Coronary artery (tissue), 2 donors: ENCODE results near the gene VRK1.

ENCODE experiments used
- DNase-seq: peaks from one replicate; pipeline ENCODE4 v3.0.0-alpha.2; 2017; ENCODE audit warnings: low spot score
- H3K27ac ChIP-seq, 2 donors: fragments of 200-600 bp; sonication (generic); one replicate each; pipeline ENCODE4 v1.5.1; 2016 to 2019
- H3K4me3 ChIP-seq: fragments of 200-600 bp; sonication (generic); 2 replicates; pipeline ENCODE4 v1.5.1; 2016; ENCODE audit warnings: mild to moderate bottlenecking, moderate library complexity
- CTCF ChIP-seq: fragments of 200-600 bp; sonication (generic); IDR thresholded peaks from one replicate; pipeline ENCODE4 v1.5.1; 2019; ENCODE audit warnings: antibody characterized with exemption

VRK1 gene

DNA sequence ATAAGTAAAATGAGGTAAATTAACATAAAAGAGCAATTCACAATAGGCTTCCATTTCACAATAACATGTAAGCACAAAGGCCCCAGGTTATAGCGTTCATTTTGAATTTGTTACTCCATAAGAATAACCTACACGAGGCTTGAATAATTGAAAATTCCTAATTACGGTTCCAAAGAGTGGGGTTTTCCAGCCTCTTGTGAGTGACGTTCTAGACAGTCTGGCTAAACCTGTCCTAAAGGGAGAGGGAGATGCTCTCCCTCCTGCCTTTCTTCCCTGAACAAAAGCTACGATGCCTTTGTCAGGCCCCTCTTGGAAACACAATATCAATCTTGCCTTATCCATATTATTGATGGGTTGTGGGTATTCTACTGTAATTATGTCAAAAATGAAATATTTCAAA is 24.3 kb upstream of the VRK1 start:
- H3K4me3 ChIP-seq, result no peak overlapping the region
- TF ChIP-seq CTCF, result no peak
- no peak for DNase-seq
- H3K27ac ChIP-seq, result no peak overlapping the region

DNA sequence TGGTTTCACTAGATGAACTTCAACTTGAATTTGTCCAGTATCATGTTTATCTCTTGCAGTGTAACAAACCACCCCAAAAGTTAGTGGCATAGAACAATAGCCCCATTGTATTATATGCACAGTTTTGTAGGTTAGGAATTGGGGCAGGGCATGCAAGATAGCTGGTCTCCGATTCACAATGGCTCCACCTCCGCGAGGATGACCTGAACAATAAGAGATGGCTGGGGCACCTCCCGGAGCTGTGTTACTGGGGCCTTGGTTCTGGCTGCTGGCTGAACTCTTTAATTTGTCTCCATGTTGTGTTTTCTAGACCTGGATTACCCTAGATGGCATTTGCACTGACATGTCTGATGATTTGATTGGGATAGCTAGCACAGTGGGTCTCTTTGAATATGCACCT is 20.4 kb upstream of the VRK1 start:
- no peak overlapping the region for H3K4me3 ChIP-seq
- DNase-seq, result no peak

GRCh38 chr14:96780500-96780899 is 16.7 kb upstream of the VRK1 start:
- DNase-seq, result no peak
- TF ChIP-seq CTCF, result no peak
- Histone ChIP-seq H3K27ac (no peak overlapping the region), H3K4me3 (no peak overlapping the region)

More for the DNA sequence above, 20.4 kb upstream of the VRK1 start:
- no peak for TF ChIP-seq CTCF
- no peak overlapping the region for H3K27ac ChIP-seq

DNA sequence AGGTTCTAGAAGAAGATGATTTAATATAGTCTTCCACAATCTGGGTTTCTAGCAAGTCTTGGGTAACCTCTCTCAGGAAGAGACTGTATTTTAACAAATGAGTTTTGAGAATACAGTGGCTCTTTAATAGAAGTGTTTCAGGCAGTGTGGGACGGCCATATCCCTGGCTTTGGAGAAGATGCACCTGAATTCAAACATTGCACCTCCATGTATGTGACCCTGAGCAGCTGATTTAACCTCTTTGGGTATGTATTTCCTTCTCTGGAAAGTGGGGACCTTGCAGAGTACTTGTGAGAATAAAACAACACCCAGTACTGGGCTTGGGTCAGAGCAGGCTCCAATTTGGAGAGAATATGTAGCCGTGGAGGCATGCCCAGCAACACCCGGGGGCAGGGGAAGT is 15.8 kb upstream of the VRK1 start:
- Histone ChIP-seq H3K4me3 (no peak overlapping the region), H3K27ac (no peak overlapping the region)
- no peak for DNase-seq
- no peak for TF ChIP-seq CTCF

GRCh38 chr14:96782436-96782835 is 14.7 kb upstream of the VRK1 start:
- no peak for DNase-seq
- Histone ChIP-seq H3K4me3 (no peak overlapping the region), H3K27ac (no peak overlapping the region)
- no peak for TF ChIP-seq CTCF

- no peak for TF ChIP-seq CTCF
- Histone ChIP-seq H3K4me3 (no peak overlapping the region), H3K27ac (no peak overlapping the region)
- no peak for DNase-seq
These were observed 13.9 kb upstream of the VRK1 start for GRCh38 chr14:96783043-96783914.

DNA sequence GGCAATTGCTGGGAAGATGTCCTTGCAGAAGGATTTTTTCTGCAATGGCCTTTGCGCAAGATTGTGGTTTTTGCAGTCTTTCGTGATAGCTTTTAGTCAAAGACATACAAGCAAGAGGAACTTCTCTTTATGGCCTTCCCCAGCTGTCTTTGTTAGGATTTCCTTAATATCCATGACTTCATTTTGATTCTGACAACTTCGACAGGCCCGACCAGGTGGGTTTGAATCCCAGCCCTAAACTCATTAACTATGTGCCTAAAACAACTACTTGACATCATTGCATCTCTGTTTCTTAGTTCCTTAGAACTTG is 13.3 kb upstream of the VRK1 start:
- Histone ChIP-seq H3K4me3 (no peak overlapping the region), H3K27ac (no peak overlapping the region)
- no peak for TF ChIP-seq CTCF
- no peak for DNase-seq
